ENCODE results near the gene AKR1B1. TPM values are rescaled to one million over a fixed set of nuclear protein-coding genes. Genes with fewer than 3 reads are reported as not detected.

Gene AKR1B1
- total RNA-seq, 2 experiments from 2014 or later: 60.6 to 65.5 TPM

- H3K27me3 ChIP-seq (ENCODE audit: control insufficient read depth in 1 of 2, insufficient read depth in 2 of 2, low read length in 2 of 2): no peaks in the 10 kb centered on the region
- ChIA-PET POLR2A (no interaction called here), CTCF (no interaction called here)
- H3K4me3 Mint-ChIP-seq: no peak overlapping the region
- H3K27me3 Mint-ChIP-seq: no peaks in the 10 kb centered on the region
- ATAC-seq (ENCODE audit: poor library complexity): no peak
- H3K36me3 Mint-ChIP-seq (ENCODE audit: low read depth): peaks cover 76% of the 10 kb centered on the region
- no peaks in the 10 kb centered on the region for H3K9me3 ChIP-seq (ENCODE audit: control insufficient read depth in 1 of 2, insufficient read depth in 1 of 2, low read length in 2 of 2)
- no peaks in the 10 kb centered on the region for H3K9me3 Mint-ChIP-seq
- H3K4me3 ChIP-seq (ENCODE audit: low read length): no peak overlapping the region
- no peak overlapping the region for H3K27ac ChIP-seq (ENCODE audit: low read depth in 1 of 2, low read length in 2 of 2)
- H3K27ac Mint-ChIP-seq: no peak overlapping the region
- TF ChIP-seq, protein P1, sequence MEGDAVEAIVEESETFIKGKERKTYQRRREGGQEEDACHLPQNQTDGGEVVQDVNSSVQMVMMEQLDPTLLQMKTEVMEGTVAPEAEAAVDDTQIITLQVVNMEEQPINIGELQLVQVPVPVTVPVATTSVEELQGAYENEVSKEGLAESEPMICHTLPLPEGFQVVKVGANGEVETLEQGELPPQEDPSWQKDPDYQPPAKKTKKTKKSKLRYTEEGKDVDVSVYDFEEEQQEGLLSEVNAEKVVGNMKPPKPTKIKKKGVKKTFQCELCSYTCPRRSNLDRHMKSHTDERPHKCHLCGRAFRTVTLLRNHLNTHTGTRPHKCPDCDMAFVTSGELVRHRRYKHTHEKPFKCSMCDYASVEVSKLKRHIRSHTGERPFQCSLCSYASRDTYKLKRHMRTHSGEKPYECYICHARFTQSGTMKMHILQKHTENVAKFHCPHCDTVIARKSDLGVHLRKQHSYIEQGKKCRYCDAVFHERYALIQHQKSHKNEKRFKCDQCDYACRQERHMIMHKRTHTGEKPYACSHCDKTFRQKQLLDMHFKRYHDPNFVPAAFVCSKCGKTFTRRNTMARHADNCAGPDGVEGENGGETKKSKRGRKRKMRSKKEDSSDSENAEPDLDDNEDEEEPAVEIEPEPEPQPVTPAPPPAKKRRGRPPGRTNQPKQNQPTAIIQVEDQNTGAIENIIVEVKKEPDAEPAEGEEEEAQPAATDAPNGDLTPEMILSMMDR (IDR thresholded peaks at IDR 0.05): no peak
- peaks cover 13% of the 10 kb centered on the region for H3K4me1 ChIP-seq (ENCODE audit: insufficient read depth, low read length)
- DNase-seq: no peak
- intact Hi-C loops (cut with DNase I, micrococcal nuclease): loop anchor here in 1 of 2 experiments (10.0 kb wide), 3 partner anchors 533 to 1103 kb away; partner anchors contain the start of genes AGBL3 and NUP205
- H3K4me1 Mint-ChIP-seq (ENCODE audit: low read depth): peaks cover 44% of the 10 kb centered on the region
- peaks cover 49% of the 10 kb centered on the region for H3K36me3 ChIP-seq (ENCODE audit: insufficient read depth, low read length)
Measured at GRCh38 chr7:134451656-134452055, 7.2 kb downstream of the AKR1B1 start.

GRCh38 chr7:134450294-134451000 lies 8.5 kb downstream of the AKR1B1 start:
- DNase-seq: no peak
- Histone ChIP-seq H3K27ac (ENCODE audit: low read depth in 1 of 2, low read length in 2 of 2) (no peak overlapping the region), H3K9me3 (ENCODE audit: control insufficient read depth in 1 of 2, insufficient read depth in 1 of 2, low read length in 2 of 2) (no peaks in the 10 kb centered on the region), H3K4me3 (ENCODE audit: low read length) (no peak overlapping the region), H3K4me1 (ENCODE audit: insufficient read depth, low read length) (peaks cover 13% of the 10 kb centered on the region), H3K36me3 (ENCODE audit: insufficient read depth, low read length) (peaks cover 57% of the 10 kb centered on the region), H3K27me3 (ENCODE audit: control insufficient read depth in 1 of 2, insufficient read depth in 2 of 2, low read length in 2 of 2) (no peaks in the 10 kb centered on the region)
- ChIA-PET CTCF (no interaction called here), POLR2A (no interaction called here)
- Mint-ChIP-seq H3K9me3 (no peaks in the 10 kb centered on the region), H3K4me3 (no peak overlapping the region), H3K36me3 (ENCODE audit: low read depth) (peaks cover 81% of the 10 kb centered on the region), H3K27me3 (no peaks in the 10 kb centered on the region), H3K4me1 (ENCODE audit: low read depth) (peaks cover 34% of the 10 kb centered on the region), H3K27ac (no peak overlapping the region)
- no peak for ATAC-seq (ENCODE audit: poor library complexity)
- intact Hi-C loops (cut with DNase I, micrococcal nuclease): loop anchor here in 1 of 2 experiments (10.0 kb wide), 3 partner anchors 534 to 1104 kb away; partner anchors contain the start of genes AGBL3 and NUP205
- TF ChIP-seq, protein P1 (IDR thresholded peaks at IDR 0.05): no peak

DNA sequence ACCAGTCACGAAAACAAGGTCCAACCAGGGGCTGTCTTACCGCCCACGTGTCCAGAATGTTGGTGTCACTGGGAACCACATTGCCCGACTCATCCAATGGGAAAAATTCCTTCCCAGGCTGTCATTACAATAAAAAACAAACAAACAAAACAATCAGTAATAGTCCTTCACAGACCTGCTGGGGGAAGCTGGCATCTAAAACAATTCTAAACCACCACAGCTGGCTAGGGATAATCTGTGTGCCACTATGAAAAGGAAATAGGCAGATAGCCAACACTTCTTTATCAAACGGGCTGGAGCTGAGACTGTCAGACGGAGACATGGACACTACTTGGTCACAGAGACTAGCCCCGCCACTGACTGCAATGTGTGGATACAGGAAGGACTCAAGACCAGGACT lies 9.2 kb downstream of the AKR1B1 start:
- H3K4me3 Mint-ChIP-seq: no peak overlapping the region
- no peaks in the 10 kb centered on the region for H3K9me3 Mint-ChIP-seq
- Histone ChIP-seq H3K4me1 (ENCODE audit: insufficient read depth, low read length) (peaks cover 8% of the 10 kb centered on the region), H3K4me3 (ENCODE audit: low read length) (no peak overlapping the region), H3K36me3 (ENCODE audit: insufficient read depth, low read length) (peaks cover 64% of the 10 kb centered on the region), H3K27me3 (ENCODE audit: control insufficient read depth in 1 of 2, insufficient read depth in 2 of 2, low read length in 2 of 2) (no peaks in the 10 kb centered on the region), H3K9me3 (ENCODE audit: control insufficient read depth in 1 of 2, insufficient read depth in 1 of 2, low read length in 2 of 2) (no peaks in the 10 kb centered on the region), H3K27ac (ENCODE audit: low read depth in 1 of 2, low read length in 2 of 2) (no peak overlapping the region)
- no peak overlapping the region for H3K27ac Mint-ChIP-seq
- intact Hi-C loops (cut with DNase I, micrococcal nuclease): loop anchor here in 1 of 2 experiments (10.0 kb wide), 3 partner anchors 535 to 1105 kb away; partner anchors contain the start of genes AGBL3 and NUP205
- TF ChIP-seq, protein P1 (IDR thresholded peaks at IDR 0.05): no peak
- H3K27me3 Mint-ChIP-seq: no peaks in the 10 kb centered on the region
- peaks cover 83% of the 10 kb centered on the region for H3K36me3 Mint-ChIP-seq (ENCODE audit: low read depth)
- ATAC-seq (ENCODE audit: poor library complexity) (no peak), DNase-seq (no peak)
- ChIA-PET POLR2A (no interaction called here), CTCF (no interaction called here)
- peaks cover 26% of the 10 kb centered on the region for H3K4me1 Mint-ChIP-seq (ENCODE audit: low read depth)
